Epithelial cell of esophagus (primary cell): ENCODE results near the gene MLIP.

ENCODE experiments used
- DNase-seq: peaks from one replicate; pipeline ENCODE4 v3.0.0; 2010; ENCODE audit warnings: low read depth
- H3K4me3 ChIP-seq: 2 replicates; pipeline ENCODE4 v1.5.1; 2011; ENCODE audit warnings: mild to moderate bottlenecking, low read length, control low read depth
- TF ChIP-seq, protein P1 (sequence below): IDR thresholded peaks from 2 replicates; pipeline ENCODE4 v1.5.1; 2011; ENCODE audit warnings: low read depth, mild to moderate bottlenecking, low read length, control low read depth, inconsistent platforms; ENCODE audit not compliant: insufficient read depth; ENCODE audit errors: missing control alignments

MLIP gene

GRCh38 chr6:54135665-54136369 lies 24.6 kb downstream of the MLIP start:
- no peak overlapping the region for H3K4me3 ChIP-seq
- peak; percentile 48 for DNase-seq
- TF ChIP-seq, protein P1, sequence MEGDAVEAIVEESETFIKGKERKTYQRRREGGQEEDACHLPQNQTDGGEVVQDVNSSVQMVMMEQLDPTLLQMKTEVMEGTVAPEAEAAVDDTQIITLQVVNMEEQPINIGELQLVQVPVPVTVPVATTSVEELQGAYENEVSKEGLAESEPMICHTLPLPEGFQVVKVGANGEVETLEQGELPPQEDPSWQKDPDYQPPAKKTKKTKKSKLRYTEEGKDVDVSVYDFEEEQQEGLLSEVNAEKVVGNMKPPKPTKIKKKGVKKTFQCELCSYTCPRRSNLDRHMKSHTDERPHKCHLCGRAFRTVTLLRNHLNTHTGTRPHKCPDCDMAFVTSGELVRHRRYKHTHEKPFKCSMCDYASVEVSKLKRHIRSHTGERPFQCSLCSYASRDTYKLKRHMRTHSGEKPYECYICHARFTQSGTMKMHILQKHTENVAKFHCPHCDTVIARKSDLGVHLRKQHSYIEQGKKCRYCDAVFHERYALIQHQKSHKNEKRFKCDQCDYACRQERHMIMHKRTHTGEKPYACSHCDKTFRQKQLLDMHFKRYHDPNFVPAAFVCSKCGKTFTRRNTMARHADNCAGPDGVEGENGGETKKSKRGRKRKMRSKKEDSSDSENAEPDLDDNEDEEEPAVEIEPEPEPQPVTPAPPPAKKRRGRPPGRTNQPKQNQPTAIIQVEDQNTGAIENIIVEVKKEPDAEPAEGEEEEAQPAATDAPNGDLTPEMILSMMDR = no peak

GRCh38 chr6:54138795-54139194 lies 27.6 kb downstream of the MLIP start:
- DNase-seq = no peak
- H3K4me3 ChIP-seq = no peak overlapping the region
- TF ChIP-seq, protein P1 = no peak

- no peak for DNase-seq
- TF ChIP-seq, protein P1 = no peak
- no peak overlapping the region for H3K4me3 ChIP-seq
Measured at GRCh38 chr6:54140811-54141210, 29.6 kb downstream of the MLIP start.

DNA sequence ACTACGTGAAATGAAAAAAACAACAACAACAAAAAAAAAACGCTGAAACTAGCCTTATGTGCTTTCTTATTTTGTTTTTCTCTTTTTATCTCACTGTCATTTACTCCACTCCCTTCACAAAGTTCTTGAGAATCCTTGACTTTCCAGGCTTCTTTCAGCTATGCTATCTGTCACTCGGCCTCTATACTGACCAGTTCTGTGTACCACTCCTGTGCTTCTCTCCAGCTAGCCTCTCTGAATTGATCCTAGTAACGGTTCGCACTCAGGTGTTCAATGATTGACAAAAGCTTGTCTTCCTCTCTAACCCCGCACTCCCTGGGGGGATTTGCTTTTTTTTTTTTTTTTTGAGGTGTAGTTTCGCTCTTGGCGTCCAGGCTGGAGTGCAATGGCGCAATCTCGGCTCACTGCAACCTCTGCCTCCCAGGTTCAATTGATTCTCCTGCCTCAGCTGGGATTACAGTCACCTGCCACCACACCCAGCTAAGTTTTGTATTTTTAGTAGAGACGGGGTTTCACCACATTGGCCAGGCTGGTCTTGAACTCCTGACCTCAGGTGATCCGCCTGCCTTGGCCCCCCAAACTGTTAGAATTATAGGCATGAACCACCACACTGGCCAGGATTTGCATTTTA lies 31.8 kb downstream of the MLIP start:
- H3K4me3 ChIP-seq = no peak overlapping the region
- TF ChIP-seq, protein P1 = no peak
- no peak for DNase-seq

DNA sequence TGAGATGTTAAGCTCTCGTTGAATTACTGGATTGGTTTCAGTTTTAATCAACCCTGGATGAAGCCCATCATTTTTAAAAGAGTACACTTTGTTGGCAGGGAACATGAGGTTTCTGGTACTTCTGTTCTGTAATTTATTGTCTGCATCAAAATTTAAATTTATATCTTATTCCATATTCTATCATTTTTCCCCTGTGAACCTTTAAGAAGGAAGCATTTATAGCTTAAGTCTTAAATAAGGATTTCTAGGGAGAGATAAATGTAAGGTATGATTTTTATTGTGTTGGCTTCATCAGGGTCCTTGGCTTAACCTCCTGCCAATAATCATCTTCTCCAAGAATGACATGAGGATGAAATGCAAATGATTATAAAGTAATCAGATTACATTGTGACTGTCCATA lies 40.6 kb downstream of the MLIP start:
- DNase-seq = no peak
- no peak overlapping the region for H3K4me3 ChIP-seq
- TF ChIP-seq, protein P1 = no peak

DNA sequence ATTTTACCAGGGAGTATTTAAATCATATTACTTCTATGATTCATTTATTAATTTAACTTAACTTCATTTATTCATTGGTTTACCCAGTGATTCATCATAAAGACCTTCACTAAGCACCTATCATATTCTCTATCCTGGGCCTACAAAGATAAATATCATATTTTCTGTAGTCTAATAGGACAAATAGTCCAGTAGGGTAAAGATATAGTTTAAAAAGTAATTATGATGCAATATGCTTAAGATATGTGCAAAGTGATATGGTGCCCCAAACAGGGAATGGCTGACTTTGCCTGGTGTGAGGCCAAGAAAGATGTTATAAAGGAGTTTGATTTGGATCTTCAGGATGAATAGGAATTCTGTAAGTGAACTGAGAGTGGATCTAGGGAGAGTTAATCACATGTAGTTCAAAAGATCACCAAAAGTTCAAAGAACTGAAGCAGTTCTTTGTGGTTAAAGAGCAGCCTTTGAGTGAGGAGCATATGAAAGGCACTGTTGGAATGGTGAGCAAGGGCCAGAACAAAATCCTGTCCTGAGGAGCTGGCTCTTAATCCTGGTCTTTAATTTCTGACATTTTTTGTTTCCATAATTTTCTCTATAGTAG lies 45.5 kb downstream of the MLIP start:
- H3K4me3 ChIP-seq = no peak overlapping the region
- TF ChIP-seq, protein P1 = no peak
- no peak for DNase-seq

GRCh38 chr6:54157405-54157804 lies 46.2 kb downstream of the MLIP start:
- DNase-seq = no peak
- no peak overlapping the region for H3K4me3 ChIP-seq
- TF ChIP-seq, protein P1 = no peak
